HG03135 (cell line): ENCODE results near the gene PLA2G4F.
"Not testable (repeated sequence)": the region's sequence is repeated elsewhere in the genome, so short reads cannot be mapped to it uniquely, and the experiment has no call there.

ENCODE experiments used
- ATAC-seq: cut with Tn5 transposase; IDR thresholded peaks from one replicate; pipeline ENCODE4 v1.9.1; 2021; ENCODE audit warnings: mild to moderate bottlenecking, moderate library complexity; ENCODE audit not compliant: unreplicated experiment

Gene PLA2G4F

DNA sequence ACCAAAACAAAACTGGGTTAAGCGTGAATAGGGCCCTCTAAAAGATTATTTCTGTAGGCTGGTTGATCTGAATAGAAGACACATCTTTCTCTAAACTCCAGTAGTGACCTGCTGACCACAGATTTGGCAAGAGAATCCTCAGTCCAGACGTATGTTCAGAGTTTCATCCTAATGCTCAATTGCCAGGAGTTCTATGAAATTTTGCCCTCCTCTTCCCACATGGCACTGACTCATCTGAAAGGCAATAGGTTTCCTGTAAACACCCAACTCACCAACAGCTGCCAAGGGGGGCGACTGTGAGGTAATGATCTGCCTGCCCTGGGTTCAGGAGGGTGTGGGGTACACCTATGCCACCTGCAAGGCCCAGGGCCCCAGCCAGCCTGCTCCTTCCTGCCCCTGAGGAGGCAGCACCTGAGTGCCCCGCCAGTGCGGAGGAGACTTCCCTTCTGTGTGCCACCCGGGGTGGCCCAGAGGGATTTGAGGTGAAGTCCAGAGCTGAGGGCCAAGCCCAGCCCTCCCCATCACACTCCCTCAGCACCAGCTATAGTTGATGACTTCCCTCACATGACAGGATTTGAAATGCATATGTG lies 53.7 kb downstream of the PLA2G4F start:
- no peak for ATAC-seq

DNA sequence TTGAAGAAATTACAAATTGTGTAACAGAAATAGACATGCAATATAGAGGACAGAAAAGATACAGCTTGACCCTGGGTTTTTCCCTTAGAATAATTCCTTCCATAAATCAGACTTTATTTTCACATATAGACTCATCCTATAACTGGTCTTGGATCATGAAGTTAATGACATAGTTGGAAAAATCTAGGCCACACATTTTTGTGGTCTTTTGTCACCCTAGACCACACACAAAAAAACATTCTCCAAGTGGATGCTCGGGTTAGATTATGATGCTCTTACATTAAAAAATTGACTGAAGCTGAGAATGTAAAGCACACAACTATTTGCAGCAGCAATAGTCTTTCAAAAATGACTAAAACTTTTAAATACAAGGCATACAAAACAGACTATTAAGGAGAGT lies 54.6 kb downstream of the PLA2G4F start:
- no peak for ATAC-seq

DNA sequence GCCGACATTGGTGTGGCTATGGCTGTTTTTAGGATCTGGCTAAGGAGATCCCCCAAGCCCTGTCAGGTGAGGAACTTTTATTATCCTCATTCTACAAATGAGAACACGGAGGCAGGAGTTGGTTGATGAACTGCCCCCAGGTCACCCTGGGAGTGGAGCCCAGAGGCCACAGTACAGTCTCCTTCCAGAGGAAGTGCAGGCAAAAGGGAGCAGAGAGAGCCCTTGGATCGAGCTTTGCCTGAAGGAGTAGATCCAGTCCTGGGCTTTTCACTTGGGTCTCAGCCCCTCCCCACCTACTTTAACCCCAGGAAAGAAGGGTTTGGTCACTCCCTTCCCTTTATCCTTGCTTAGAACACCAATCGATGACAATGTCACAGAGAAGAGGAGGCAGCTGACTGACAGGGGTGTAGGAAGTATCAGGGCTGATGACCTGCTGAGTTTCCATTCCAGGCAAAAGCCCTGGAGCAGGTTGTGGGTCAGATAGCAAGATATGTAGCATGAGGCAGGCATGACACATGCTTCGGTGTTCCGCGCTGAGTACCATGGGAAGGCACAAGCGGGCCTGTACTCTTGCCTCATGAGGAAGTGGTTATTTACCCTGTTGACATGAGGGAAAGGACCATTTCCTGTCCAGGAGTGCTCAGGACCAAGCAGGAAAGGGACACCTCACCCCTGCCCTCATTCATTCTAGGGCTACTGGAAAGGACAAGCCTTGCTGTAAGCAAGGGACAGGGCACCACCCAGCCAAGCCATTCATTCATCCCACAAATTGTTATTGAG lies 56.2 kb downstream of the PLA2G4F start:
- no peak for ATAC-seq

DNA sequence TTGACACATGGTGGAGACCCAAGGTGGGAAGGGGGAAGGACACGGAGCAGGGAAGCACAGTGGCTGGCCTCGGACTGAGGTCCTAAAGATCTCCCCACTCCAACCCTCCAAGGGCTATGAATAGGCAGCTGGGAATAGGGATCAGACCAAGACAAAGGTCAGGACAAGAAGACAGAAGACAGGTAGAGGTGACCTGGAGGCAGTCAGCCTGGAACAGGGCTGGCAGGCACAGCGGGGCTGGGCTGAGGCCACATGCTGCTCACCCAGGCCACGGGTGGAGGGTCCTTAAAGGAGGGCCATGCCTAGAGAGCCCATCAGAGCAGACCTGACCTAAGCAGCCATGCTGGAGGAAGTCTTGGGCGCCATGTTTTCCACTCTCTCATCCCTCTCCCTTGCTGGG lies 59.4 kb downstream of the PLA2G4F start:
- no peak for ATAC-seq

DNA sequence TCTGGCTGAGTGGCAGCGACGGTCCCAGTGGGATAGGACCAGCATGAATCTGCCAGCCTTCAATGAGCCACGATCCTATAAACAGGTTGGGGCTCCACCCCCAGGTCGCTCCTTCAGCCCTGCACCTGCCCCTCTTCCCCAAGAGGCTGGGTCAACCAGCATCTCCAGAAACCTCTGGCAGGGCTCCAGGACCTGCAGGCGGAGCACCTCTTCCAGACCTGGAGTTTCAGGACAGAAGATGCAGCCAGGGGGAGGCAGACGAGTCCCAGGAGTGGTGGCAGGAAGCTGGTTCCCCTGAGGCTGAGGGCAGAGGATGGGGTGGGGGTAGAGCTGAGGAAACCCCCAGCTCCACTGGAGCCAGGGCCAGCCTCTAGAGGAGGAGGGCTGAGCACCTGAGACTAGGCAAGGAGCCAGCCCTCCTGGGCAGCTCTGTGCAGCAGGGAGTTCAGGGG lies 61.9 kb downstream of the PLA2G4F start, which contains the start of gene PLA2G4D:
TSS of gene PLA2G4D (minus strand) at position 51 of the 452 bp plus-strand sequence. CDS start 103 bp downstream, outside the sequence.
- ATAC-seq = no peak

DNA sequence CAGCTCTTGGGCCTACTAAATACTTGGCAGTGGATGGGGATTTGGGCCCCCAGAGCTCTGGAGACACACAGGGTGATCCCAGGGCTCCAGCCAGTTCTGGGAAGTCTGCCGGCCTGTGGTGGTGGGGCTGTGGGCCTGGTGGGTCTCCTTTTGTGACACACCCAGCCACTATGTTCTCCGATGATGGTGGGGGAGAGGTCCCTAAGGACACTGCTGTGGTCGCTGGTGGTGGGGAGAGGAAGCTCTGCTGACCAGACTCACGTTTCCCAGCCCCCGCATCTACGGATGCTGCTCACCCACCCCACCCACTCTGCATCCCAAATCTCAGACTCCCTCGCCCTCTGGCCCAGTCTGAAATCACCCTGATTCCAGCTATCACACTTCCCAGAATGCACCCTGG lies 62.5 kb downstream of the PLA2G4F start:
- ATAC-seq = no peak

DNA sequence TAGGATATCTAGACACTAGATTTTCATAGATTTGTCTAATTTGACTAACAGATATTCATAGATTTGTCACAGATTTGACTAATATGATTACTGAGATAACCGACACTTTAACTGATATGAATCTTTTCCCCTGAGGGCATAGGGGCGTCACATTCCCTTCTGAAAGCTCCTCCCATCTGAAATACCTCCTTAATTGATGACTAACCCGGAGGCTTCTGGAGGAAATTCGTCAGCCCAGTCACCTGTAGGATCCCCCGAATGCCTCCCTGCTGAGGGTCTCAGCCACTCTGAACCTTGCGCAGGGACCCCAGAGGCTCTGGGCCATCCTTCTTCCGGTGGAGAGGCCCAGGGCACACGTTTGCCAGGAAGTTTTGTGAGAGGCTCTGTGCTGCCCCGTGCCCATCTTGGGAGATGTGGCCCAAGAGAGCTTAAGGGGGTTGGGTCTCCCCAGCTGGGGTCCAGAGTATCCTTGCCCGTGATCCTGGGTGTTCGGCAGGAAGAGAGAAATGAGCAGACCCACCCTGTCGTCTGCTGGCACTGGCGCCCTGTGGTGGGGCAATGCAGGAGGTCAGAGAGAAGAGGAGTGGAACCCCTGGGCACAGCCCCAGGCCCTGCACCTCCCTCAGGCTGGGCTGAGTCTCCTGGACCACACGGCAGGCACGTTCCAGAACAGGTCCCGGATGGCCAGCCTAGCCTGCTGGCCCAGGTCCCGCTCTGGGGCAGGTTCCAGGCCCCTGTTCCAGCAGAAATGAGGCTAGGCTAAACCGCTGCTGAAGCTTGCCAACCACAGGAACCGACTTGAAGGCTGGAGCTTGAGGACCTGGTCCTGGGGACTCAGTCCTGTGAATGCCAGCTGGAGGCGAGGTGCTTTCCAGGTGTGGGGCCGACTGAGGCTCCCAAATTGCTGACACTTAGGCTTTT lies 63.8 kb downstream of the PLA2G4F start:
- no peak for ATAC-seq

DNA sequence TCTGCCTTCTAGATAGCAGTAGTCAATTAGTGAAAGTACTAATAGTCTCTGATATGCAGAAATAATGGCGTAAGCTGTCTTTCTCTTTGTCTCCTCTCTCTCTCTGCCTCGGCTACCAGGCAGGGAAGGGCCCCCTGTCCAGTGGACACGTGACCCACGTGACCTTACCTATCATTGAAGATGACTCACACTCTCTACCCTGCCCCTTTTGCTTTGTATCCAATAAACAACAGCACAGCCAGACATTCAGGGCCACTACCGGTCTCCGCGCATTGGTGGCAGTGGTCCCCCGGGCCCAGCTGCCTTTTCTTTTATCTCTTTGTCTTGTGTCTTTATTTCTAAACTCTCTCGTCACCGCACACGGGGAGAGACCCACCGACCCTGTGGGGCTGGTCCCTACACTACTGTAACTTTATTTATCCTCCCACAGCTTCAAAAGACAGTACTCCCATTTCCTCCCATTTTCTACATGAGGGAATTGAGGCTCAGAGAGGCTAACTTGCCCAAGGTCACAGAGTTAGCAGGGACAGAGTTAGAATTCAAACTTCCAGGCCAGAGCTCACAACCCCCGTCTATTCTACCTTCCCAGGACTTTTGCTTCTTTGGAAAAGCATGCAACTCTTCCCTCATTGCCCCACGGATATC lies 64.6 kb downstream of the PLA2G4F start:
- not testable (repeated sequence) for ATAC-seq

DNA sequence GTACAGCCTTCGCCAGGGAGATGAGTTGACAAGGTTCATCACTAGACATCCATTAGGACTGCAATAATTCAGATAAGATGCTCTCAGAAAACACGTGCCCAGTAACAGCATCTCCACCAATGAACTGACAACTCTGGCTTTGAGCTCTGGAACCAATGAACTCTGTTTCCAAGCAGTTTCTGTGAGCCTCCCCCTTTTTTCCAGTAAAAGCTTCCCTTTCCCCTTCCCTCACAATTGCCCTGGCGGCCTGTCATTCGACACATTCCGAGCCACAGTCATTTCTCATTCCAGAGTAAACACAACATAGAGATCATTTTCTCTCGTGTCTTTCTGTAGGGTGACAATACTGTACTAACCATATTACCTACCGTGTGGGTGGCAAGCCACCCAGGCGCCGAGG lies 65.7 kb downstream of the PLA2G4F start:
- no peak for ATAC-seq

DNA sequence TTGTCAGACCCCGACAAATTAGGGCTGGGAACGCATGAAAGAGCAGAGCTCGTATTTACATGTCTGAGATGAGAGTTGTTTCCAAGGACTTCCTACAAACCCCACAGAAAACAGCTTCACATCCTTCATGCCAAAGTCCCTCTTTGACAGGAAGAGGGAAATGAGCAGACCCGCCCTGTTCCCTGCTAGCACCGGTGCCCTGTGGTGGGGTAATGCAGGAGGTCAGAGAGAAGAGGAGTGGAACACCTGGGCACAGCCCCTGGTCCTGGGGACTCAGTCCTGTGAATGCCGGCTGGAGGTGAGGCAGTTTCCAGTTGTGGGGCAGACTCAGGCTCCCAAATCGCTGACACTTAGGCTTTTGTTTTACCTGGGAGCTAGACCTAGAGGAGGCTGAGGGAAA lies 66.1 kb downstream of the PLA2G4F start:
- ATAC-seq = no peak

DNA sequence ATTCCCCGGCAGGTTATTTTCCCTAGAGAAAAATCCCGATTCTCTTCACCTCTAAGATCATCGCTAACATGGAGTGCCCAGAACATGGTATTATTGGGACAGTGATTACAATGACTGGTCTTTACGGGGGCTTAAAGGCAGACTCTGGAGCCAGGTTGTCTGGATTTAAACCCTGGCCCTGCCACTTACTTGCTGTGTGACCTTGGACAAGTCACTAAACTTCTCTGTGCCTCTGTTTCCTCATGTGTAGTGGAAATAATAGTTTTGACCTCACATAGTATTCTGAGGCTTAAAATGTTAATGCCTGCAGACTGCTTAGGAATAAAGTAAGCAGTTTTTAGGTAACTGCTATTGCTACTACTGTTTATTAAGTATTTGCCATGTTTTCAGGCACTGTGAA lies 66.5 kb downstream of the PLA2G4F start:
- ATAC-seq = no peak
